Measurements from ENCODE around the gene TDRKH. TPM values are rescaled to one million over a fixed set of nuclear protein-coding genes. Genes with fewer than 3 reads are reported as not detected.

TDRKH gene, protein sequence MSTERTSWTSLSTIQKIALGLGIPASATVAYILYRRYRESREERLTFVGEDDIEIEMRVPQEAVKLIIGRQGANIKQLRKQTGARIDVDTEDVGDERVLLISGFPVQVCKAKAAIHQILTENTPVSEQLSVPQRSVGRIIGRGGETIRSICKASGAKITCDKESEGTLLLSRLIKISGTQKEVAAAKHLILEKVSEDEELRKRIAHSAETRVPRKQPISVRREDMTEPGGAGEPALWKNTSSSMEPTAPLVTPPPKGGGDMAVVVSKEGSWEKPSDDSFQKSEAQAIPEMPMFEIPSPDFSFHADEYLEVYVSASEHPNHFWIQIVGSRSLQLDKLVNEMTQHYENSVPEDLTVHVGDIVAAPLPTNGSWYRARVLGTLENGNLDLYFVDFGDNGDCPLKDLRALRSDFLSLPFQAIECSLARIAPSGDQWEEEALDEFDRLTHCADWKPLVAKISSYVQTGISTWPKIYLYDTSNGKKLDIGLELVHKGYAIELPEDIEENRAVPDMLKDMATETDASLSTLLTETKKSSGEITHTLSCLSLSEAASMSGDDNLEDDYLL
- total RNA-seq (2016; rRNA removed; fragmentation: Illumina TruSeq; extraction: Trizol) (5.4 and 5.6 TPM in 2 replicates), polyA plus RNA-seq (2011; rRNA removed) (3.9 and 4.3 TPM in 2 replicates), polyA minus RNA-seq (2011; rRNA and poly(A)+ RNA removed; ENCODE audit: low replicate concordance) (2.0 and 2.3 TPM in 2 replicates), Bru-seq, nascent RNA (percentile 40 among the genes with signal in this experiment), BruChase-seq, experiment 1, labeled RNA remaining after a 6-hour chase (percentile 37 among the genes with signal in this experiment), BruChase-seq, experiment 2, labeled RNA remaining after a 2-hour chase (percentile 36 among the genes with signal in this experiment)
- 0.30 and 0.62 TPM in 2 replicates for total RNA-seq (2016; cell fraction: cytosol; rRNA removed; fragmentation: Illumina TruSeq; extraction: Trizol; ENCODE audit: low read depth)
- total RNA-seq (2016; cell fraction: insoluble cytoplasmic fraction; rRNA removed; fragmentation: Illumina TruSeq; extraction: Trizol): 4.9 and 5.8 TPM in 2 replicates
- total RNA-seq (2016; cell fraction: membrane; rRNA removed; fragmentation: Illumina TruSeq; extraction: Trizol): 1.9 and 2.7 TPM in 2 replicates
- total RNA-seq (2016; cell fraction: nucleus; rRNA removed; fragmentation: Illumina TruSeq; extraction: Trizol): 3.2 and 4.4 TPM in 2 replicates
- polyA plus RNA-seq (2011; cell fraction: cytosol; rRNA removed): 2.3 and 3.8 TPM in 2 replicates
- polyA plus RNA-seq (2011; cell fraction: nucleus; rRNA removed): 2.4 and 4.6 TPM in 2 replicates
- polyA plus RNA-seq (2012): 5.1 and 5.6 TPM in 2 replicates
- 0.55 and 0.59 TPM in 2 replicates for polyA plus RNA-seq (2016; cell fraction: cytosol; fragmentation: Illumina TruSeq; extraction: Trizol; ENCODE audit: low read depth)
- polyA plus RNA-seq (2016; cell fraction: insoluble cytoplasmic fraction; fragmentation: Illumina TruSeq; extraction: Trizol; ENCODE audit: low read depth): 5.3 and 5.4 TPM in 2 replicates
- polyA plus RNA-seq (2016; cell fraction: membrane; fragmentation: Illumina TruSeq; extraction: Trizol; ENCODE audit: low read depth): 1.2 and 1.4 TPM in 2 replicates
- 3.8 and 4.5 TPM in 2 replicates for polyA plus RNA-seq (2016; cell fraction: nucleus; fragmentation: Illumina TruSeq; extraction: Trizol; ENCODE audit: insufficient read depth, low read depth)
- 1.8 and 3.2 TPM in 2 replicates for polyA minus RNA-seq (2011; cell fraction: cytosol; rRNA and poly(A)+ RNA removed)
- polyA minus RNA-seq (2011; cell fraction: nucleus; rRNA and poly(A)+ RNA removed): 4.0 and 4.5 TPM in 2 replicates
- long read RNA-seq, experiment 1, partial matches to known transcripts: 0 of 3 reads
- long read RNA-seq, experiment 1, other reads (novel, unspliced or antisense): 1 of 3 reads
- long read RNA-seq, experiment 2, partial matches to known transcripts: 1 of 7 reads
- long read RNA-seq, experiment 2, other reads (novel, unspliced or antisense): 6 of 7 reads

DNA sequence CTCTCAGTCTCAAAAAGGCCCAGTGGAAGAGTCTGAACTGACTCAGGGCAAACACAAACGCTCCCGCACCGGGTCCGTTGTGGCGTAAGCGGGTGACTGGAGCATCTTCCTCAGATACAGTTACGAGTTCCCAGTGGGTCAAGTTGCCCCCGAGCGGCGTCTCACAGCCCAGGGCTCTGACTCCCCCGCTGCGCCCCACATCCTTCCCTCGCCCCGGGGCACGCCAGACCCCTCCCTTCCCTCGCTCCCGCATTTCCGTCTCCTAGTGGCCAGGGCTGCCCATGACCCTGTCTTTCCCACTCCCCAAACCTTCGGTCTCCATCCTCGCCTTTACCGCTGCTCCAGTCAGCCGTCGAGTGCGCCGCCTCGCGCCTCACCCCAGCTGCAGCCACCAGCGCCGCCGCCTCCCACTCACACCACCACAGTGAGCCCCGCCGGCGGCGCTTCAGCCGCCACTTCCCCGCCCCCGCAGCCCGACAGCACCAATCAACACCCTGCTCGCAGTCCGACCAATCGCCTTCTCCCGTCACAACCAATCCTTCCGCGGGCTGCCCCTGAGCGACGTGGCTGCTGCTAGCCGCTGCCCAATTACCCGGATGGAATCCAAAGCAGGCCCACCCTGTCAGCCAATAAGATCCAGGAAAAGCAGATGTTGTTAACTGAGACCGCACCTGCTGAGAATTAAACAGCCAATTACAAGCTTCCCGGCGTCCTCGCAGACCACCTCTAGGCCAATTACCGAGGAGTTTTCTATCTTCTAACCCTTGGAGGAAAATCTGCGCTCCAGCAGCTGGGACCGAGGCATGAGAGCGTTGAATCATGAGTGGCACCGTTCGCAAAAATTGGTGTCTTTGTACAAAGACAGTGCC lies at the start of gene TDRKH:
TDRKH (minus strand) TSS at position 430 of the 869 bp plus-strand sequence. CDS start 7,478 bp downstream, outside the sequence.
- H3K36me3 ChIP-seq (replicated peaks in 1 of 2; ENCODE audit: control insufficient read depth in 1 of 2, insufficient read depth in 2 of 2, low read length in 2 of 2): no peaks in the 10 kb centered on the region; a peak in 1 of 5 replicates
- peak within 1 kb of the TSS; percentile 81 for H3K9ac ChIP-seq (ENCODE audit: insufficient read depth, low read depth, low read length)
- peaks cover 11% of the 10 kb centered on the region for H3K79me2 ChIP-seq (ENCODE audit: insufficient read depth, low read length)
- H4K20me1 ChIP-seq (ENCODE audit: insufficient read depth, low read length): no peaks in the 10 kb centered on the region
- H3K27ac ChIP-seq (ENCODE audit: extremely low read length, insufficient read depth, low read length): peak within 1 kb of the TSS; percentile 71
- peak within 1 kb of the TSS; percentile 68 to 86 (median 79) for H3K4me3 ChIP-seq (replicated peaks in 1 of 3; ENCODE audit: insufficient read depth in 1 of 3, low read depth in 2 of 3, low read length in 3 of 3)
- peaks cover 24% of the 10 kb centered on the region for H3K4me1 ChIP-seq (ENCODE audit: insufficient read depth, low read length)
- no peaks in the 10 kb centered on the region for H3K27me3 ChIP-seq (ENCODE audit: control insufficient read depth in 1 of 2, insufficient read depth in 2 of 2, low read length in 2 of 2)
- no TSS peak for BruUV-seq (replicated peaks)
- ChIA-PET CTCF (ENCODE audit: low intra/inter-chr PET ratio, low total read pairs) (no interaction called here), POLR2A (interaction anchor here (0.6 to 2.5 kb wide), 4 partner anchors 12 to 43 kb away, joined by 4 to 21 read pairs (median 4); partner anchors contain the start of gene MRPL9)
- peak within 1 kb of the TSS; percentile 75 for H2AFZ ChIP-seq (ENCODE audit: low read length)
- peak; percentile 98 for DNase-seq (ENCODE audit: low spot score)
- ATAC-seq: peak; percentile 98
- 2% methylated on average over 37 of the region's 58 CpGs for WGBS (ENCODE audit: low lambda C conversion rate)
- no peaks in the 10 kb centered on the region for H3K9me3 ChIP-seq (ENCODE audit: low read length)
- in situ Hi-C loops (cut with HindIII; ENCODE audit: extremely low pct_ligation_motif_present, low pct_unique_long_range_greater_than_20kb) (no loop called here), intact Hi-C loops (cut with micrococcal nuclease; ENCODE audit: unreplicated experiment) (loop anchor here (5.0 kb wide), 1 partner anchor 42 kb away; the partner anchor contains the start of gene RORC)
- peak within 1 kb of the TSS; percentile 86 for H3K4me2 ChIP-seq (ENCODE audit: low read depth, low read length)
- peak; percentile 97 for FAIRE-seq
- TF ChIP-seq, protein P1, sequence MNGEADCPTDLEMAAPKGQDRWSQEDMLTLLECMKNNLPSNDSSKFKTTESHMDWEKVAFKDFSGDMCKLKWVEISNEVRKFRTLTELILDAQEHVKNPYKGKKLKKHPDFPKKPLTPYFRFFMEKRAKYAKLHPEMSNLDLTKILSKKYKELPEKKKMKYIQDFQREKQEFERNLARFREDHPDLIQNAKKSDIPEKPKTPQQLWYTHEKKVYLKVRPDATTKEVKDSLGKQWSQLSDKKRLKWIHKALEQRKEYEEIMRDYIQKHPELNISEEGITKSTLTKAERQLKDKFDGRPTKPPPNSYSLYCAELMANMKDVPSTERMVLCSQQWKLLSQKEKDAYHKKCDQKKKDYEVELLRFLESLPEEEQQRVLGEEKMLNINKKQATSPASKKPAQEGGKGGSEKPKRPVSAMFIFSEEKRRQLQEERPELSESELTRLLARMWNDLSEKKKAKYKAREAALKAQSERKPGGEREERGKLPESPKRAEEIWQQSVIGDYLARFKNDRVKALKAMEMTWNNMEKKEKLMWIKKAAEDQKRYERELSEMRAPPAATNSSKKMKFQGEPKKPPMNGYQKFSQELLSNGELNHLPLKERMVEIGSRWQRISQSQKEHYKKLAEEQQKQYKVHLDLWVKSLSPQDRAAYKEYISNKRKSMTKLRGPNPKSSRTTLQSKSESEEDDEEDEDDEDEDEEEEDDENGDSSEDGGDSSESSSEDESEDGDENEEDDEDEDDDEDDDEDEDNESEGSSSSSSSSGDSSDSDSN (CRISPR knock-in tag; IDR thresholded peaks at IDR 0.05): peak; percentile 75
- TF ChIP-seq CCDC6 (CRISPR knock-in tag; IDR thresholded peaks at IDR 0.05) (peak; percentile 73; the same call in 1 of the 2 replicates), IRF2 (CRISPR knock-in tag; IDR thresholded peaks at IDR 0.05) (peak; percentile 57; the same call in 1 of the 2 replicates), ZNF547 (CRISPR knock-in tag; IDR thresholded peaks at IDR 0.05) (peak; percentile 88; the same call in 1 of the 2 replicates), SIX4 (CRISPR knock-in tag; IDR thresholded peaks at IDR 0.05) (0 out of 2 replicates have a peak, but pooled peaks have one; percentile 25), ZNF230 (CRISPR knock-in tag; IDR thresholded peaks at IDR 0.05) (peak; percentile 61; the same call in 1 of the 2 replicates), ZSCAN31 (CRISPR knock-in tag; IDR thresholded peaks at IDR 0.05; ENCODE audit: low read depth) (peak; percentile 93)
- TF ChIP-seq, protein P2, sequence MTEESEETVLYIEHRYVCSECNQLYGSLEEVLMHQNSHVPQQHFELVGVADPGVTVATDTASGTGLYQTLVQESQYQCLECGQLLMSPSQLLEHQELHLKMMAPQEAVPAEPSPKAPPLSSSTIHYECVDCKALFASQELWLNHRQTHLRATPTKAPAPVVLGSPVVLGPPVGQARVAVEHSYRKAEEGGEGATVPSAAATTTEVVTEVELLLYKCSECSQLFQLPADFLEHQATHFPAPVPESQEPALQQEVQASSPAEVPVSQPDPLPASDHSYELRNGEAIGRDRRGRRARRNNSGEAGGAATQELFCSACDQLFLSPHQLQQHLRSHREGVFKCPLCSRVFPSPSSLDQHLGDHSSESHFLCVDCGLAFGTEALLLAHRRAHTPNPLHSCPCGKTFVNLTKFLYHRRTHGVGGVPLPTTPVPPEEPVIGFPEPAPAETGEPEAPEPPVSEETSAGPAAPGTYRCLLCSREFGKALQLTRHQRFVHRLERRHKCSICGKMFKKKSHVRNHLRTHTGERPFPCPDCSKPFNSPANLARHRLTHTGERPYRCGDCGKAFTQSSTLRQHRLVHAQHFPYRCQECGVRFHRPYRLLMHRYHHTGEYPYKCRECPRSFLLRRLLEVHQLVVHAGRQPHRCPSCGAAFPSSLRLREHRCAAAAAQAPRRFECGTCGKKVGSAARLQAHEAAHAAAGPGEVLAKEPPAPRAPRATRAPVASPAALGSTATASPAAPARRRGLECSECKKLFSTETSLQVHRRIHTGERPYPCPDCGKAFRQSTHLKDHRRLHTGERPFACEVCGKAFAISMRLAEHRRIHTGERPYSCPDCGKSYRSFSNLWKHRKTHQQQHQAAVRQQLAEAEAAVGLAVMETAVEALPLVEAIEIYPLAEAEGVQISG (CRISPR knock-in tag; IDR thresholded peaks at IDR 0.05): peak; percentile 60
